Fibroblast of skin of scalp (primary cell): ENCODE data around the gene WFDC6.

Experiments used
- DNase-seq: peaks from one replicate; pipeline ENCODE4 v3.0.0-alpha.2; 2013

Gene WFDC6

DNA sequence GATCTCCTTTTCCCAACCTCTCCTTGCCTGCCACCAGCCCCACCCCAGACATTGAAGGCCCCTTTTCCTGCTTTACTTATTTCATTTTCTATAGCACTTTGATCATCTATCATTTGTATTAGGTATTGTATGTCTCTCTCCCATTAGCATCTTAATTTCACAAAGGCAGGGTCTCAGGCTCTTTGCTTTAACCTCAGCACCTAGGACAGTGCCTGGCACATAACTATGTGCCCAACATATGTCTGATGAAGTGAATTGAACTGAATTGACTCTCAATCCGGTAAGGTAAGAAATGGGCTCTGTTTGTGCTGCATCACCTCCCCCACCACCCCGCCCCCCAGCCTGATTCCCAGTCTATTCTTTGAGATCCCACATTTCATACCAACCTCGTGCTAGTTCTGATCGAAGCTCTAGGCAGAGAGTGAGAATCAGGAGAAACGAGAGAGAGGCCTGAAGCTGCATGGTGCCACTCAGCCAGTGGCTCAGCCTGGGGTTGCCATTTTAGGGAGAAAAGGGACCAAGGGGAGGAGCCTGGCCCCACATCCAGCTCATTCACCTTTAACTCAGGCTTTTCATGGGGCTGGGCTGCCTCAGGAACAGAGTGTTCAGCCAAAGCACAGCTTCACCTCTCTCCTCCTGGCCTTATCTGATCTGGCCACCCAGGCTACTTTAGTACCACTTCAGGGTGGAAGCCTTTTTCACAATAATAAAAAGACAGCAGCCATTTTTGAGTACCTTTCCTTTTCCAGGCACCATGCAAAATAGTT, 24.0 kb downstream of the WFDC6 start, which contains the start of gene SPINT3:
Gene SPINT3, minus strand, starts transcription at position 476 of the 767 bp plus-strand sequence. Its CDS starts 14 bp downstream, at position 462.
- no peak for DNase-seq

DNA sequence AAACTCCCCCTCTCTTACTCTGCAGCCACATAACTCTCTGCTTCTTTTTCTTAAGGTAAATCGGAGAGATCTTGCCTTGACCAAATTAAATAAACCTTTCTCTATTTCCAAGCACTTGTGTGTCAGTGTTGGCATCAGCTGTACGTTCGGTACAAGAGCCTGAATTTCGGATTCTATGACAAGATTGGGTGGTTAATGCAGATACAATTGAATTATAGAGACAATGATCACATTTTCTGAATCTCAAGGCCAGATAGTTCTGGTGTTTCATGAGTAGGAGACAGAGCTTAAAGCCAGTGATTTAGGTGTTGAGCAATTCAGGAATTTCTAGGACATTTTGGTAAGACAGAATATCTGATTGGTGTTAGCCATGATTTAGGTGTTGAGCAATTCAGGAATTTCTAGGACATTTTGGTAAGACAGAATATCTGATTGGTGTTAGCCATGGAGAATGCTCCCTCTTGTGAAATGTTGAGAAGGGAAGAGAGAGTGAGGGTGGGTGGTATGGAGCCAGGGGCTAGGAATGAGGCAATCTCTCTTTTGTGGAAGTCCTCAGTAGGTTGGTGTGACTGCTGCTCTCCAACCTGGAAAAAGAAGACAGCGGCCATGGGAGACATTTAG, 28.9 kb downstream of the WFDC6 start:
- no peak for DNase-seq

DNA sequence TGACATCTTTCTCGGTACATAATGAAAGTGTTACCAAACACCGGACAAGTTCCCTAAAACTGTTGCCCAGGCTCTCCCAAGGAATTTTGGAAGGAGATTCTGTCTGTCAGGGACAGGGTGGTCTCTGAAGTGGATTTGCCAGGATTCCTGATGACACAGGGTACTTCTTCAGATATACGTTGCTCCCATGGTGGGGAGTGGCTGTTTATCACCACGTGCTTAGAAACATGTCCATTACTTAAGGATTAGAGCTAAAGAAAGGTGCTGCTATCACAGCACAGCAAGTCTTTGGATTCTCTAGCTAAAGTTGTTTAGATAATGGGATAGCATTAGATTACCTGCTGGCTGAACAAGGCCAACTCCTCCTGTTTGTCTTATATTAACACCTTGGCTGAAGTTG, 30.2 kb downstream of the WFDC6 start:
- DNase-seq, result no peak

DNA sequence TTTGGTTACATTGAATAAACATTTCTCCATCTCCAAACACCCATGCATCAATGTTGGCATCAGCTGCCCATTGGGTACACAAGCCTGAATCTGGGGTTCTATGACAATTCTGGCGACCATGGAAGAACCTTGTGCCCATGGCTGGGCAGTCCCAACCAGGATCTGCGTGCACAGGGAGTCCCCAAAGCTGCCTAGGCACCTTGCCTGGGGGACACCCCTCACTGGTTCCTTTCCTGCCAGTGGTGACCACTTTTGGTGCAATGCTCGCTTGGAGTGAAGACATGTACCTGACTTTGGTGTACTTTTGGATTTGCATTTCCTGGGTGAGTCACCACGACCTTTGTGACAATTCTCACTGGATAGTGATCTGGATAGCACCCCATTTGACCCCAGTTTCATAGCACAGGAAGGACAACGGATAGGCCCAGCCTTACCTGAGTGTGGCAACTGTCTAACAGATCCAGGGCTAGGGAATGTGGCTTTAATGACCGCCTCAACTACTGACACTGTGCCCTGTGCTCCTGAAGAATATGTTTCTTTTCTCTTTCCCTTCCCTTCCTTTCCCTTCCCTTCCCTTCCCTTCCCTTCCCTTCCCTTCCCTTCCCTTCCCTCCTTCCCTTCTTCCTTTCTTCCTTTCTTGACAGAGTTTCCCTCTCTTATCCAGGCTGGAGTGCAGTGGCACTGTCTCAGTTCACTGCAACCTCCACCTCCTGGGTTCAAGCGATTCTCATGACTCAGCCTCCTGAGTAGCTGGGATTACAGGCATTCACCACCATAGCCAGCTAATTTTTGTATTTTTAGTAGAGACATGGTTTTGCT, 31.0 kb downstream of the WFDC6 start:
- DNase-seq, result no peak

DNA sequence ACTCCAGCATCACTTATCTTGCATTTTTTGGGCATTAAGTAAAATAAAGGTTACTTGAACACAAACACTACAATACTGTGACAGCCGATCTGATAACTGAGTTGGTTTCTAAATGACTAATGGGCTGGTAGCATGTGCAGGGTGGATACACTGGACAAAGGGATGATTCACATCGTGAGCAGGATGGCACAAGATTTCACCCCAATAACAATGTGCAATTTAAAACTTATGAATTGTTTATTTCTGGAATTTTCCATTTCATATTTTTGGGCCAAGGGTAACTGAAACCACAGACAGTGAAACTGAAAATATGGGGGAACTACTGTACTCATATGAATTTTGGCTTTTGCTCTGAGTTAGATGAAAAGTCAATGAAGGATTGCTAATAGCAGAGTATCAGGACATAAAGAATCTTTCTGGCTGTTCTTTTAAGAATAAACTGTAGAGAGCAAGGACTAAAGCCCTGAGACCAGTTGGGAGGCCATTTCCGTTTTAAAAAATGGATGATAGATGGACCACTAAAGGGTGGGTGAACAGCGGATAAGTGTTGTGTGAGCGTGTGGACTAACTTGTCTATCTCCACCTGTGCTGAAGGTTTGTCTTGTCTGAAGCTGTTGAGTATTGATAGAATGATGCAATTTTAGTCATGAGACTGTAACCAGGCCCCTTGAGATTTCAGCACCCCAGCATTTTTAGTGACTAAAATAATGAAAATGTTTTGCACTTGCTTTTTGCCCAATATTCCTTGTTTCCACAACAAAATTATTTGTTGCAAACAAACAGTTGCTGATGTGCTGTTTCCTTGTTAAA, 32.1 kb downstream of the WFDC6 start:
- DNase-seq, result no peak

DNA sequence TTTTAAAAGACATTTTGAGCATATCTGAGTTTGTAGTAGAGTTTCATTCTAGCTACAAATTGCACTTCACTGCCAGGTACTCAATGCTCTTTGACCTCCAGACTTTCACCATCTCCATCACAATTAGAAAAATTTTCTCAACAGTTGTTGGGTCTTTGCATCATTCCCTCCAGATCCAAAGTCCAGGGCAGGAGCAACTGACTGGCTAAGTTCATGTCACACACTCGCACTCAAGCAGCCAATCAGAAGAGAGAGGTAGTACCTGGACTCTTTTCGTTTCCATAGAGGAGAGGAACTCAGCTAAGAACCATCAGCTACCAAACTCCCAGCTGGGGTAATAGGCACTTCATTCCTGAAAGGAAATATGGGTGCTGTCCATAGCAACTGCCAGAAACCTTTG, 32.9 kb downstream of the WFDC6 start:
- no peak for DNase-seq

DNA sequence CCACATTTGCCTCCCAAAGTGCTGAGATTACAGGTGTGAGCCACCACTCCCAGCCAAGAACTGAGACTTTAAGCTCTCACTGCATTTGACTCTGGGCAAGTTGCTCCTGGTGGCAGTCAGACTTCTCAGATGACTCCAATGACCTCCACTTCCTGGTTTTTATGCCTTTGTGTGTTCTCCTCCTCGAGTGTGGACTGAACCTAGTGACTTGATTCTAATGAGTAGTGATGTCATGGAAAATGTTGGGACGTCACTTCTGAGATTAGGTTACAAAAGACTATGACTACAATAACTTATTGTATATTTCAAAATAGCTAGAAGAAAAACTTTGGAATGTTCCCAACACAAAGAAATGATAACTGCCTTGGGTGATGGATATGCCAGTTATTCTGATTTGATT, 35.9 kb downstream of the WFDC6 start:
- DNase-seq, result no peak

DNA sequence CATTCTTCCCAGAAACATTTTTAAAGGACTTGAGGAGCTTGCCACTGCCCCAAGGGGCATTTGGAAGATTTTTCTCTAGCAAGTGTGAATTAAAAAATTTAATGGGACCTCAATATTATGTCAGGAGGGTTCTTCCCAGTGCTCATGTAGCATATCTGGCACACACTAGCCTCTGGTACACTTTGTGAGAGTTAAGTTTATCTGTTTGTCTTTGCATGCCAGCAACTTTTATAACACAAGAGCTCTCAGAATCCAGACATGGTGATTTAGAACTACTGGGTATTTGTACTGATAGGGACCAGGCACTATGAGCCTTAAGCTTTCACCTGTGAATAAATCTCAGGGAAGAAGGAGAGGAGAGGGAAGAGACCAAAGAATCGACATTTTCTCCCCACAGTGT, 36.7 kb downstream of the WFDC6 start:
- DNase-seq, result no peak

DNA sequence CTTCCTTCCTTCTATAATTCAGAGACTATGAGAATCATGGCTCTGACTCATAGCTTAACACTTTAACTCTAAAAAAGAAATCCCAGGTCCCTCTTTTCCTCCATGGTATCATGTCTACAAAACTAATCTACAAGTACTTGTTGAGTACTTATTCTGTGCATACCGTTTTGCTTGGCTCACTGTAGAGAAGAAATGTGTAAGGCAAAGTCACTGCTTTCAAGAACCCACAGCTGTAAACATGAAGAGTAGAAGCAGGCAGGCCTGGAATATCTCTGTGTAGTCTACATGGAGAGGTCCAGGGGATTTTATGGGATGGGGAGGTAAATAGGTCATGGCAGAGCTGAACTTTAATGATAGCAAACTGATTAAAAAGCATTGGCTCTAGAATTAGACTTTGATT, 37.7 kb downstream of the WFDC6 start:
- no peak for DNase-seq

DNA sequence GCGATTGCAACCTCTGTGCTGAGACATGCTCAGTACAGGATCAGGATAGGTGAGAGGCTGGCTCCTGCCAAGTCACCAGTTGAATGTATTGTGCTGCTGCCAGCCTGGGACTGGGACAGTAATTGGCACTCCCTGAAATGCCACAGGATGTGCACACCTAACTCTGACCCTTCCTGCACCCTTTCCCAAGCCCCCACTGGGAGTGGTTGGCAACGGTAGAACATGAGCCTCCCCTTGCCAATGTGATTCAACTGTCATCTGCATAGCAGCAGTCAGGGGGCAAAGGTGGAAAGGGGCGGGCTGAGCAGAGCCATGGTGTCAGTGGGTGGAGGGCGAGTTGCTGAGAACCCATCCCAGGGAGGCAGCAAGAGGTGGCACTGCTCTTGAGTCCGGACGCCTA, 39.3 kb downstream of the WFDC6 start:
- DNase-seq, result no peak

DNA sequence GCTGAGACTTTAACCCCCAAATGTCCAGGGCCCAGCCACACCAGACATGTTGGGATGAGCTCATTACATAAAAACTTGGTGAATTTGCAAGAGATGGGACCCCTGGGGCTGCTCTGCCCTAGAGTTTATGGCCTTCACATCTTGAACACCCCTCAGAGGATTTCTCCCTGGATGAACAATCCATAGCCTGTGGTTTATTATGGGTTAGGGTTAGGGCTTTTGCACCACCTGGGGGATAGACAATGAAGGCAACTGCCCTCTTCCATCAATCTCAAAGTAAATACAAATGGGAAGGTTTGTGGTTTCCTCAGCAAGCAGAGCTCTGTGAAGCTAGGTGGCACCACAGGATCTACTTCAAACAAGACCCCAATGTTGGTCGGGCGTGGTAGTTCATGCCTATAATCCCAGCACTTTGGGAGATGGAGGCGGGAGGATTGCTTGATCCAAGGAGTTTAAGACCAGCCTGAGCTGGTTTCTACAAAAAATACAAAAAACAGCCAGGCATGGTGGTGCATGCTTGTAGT, 41.2 kb downstream of the WFDC6 start:
- no peak for DNase-seq

DNA sequence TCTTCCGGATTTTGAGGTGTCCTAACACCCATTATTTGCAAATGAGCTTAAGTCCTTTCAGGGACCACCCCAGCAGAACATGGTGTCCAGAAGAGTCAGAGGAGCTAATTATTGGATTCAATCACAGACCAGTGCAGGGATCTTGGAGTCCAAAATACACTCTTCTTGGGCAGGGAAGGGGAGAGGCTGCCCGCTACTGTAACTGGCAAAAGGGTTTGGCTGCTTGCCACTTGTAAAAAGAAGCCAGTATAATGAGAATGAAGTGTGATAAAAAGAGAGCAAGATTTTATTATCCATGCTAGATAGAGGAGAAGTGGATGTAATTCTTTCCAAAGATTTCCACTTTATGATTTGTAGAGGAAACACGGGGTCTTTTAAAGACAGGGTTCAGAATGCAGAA, 43.1 kb downstream of the WFDC6 start:
- DNase-seq, result no peak

DNA sequence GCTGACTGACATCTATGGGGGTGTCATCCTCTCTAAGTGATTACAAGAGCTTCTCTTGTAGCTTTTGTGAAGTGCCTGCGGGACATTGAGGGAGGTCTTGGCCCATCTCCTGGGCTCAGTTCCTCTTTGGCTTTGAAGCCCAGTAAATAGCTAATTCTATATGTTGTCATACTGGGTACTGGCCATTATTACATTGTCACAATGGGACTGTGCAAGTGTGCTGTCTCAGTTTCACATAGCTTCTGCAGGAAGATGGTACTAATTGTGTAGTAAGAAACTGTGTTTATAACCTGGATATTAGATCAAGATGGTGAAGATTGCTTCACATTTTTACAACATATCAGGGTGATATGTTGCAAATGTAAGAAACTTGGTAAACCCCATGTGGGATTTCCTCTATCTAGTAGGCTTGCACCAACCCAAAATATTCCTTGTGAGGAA, 43.8 kb downstream of the WFDC6 start:
- DNase-seq, result no peak

DNA sequence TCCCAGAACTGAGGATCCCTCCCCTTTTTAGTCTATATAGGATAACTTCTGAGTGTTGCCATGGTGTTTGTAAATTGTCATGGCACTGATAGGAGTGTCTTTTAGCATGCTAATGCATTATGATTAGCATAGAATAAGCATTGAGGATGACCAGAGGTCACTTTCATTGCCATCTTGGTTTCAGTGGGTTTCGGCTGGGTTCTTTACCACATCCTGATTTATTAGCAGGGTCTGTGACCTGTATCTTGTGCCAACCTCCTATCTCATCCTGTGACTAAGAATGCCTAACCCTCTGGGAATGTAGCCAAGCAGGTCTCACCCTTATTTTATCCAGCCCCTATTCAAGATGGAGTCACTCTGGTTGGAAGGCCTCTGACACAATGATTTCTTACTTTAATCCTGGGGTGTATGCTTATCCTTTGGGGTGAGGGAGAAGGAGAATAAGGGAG, 50.2 kb downstream of the WFDC6 start:
- no peak for DNase-seq

DNA sequence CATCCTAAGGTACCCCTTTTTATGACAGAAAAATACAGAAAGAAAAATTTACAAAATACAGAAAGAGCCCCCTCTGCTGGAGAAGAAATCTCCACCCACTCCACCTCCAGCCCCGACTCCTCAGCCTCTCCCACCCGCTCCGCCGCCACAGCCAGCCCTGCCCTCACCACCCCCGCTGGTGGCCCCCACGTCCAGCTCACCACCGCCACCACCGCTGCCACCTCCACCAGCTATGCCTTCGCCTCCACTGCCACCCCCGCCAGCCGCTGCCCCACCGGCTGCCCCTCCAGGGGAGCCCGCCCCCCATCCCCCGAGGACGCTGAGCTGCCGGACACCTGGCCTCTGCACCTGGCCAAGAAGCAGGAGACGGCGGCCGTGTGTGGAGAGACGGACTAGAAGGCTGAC, 52.0 kb downstream of the WFDC6 start:
- DNase-seq, result no peak

DNA sequence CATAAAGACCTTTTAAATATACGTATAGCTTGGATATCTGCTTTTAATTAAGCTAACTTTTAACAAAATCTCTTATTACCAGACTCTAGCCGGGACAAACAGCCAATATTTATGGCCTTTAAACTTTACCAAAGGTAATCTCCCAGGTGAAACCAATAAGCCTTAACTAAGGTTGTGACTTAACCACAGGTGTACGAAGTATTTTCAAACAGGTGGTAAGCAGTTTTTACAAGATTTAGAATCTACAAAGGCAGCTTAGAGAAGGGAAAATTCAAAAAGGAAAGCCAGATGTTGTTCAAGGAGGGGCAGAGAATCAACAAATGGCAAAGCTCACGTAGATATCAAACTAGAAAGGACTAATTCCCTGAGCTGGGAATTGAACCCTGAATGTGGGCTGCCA, 53.9 kb downstream of the WFDC6 start:
- no peak for DNase-seq

DNA sequence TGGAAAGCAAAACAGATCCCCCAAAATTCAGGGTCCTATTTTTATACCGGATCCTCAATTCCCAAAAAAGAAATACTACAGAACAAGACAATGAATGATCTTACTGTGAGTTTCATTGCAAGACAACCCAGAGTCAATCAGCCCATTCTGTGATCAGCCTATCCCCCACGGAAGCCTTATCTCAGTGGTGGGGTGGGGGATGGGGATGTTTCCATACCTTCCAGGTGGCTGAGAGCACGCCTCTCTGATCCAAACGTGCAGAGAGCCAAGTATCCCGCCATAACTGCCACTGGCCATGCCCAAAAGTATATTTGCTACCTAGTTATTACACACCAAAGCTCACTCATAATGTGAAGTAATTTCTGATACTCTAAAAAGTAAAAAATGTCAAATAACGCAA, 54.6 kb downstream of the WFDC6 start:
- no peak for DNase-seq
